ENCODE data around the gene SYCE1.
"Not testable (repeated sequence)": the region's sequence is repeated elsewhere in the genome, so short reads cannot be mapped to it uniquely, and the experiment has no call there.

SYCE1 gene

GRCh38 chr10:133555521-133555920 is 9.9 kb downstream of the SYCE1 start:
- no peak for DNase-seq

GRCh38 chr10:133554600-133554999 is 10.8 kb downstream of the SYCE1 start:
- no peak for DNase-seq

GRCh38 chr10:133544506-133544905 is 20.9 kb downstream of the SYCE1 start:
- DNase-seq: no peak

GRCh38 chr10:133541441-133541975 is 23.9 kb downstream of the SYCE1 start:
- DNase-seq: not testable (repeated sequence)

GRCh38 chr10:133537546-133538545 is 27.5 kb downstream of the SYCE1 start:
- DNase-seq: no peak

- DNase-seq: no peak
These were observed 29.2 kb downstream of the SYCE1 start for GRCh38 chr10:133536198-133536597.

- DNase-seq: no peak
These were observed 31.0 kb downstream of the SYCE1 start for GRCh38 chr10:133534417-133534816.

GRCh38 chr10:133532871-133533270 is 32.5 kb downstream of the SYCE1 start:
- no peak for DNase-seq

GRCh38 chr10:133530506-133530905 is 34.9 kb downstream of the SYCE1 start:
- no peak for DNase-seq

- DNase-seq: no peak
These were observed 35.8 kb downstream of the SYCE1 start for GRCh38 chr10:133529576-133529946.

- no peak for DNase-seq
These were observed 36.4 kb downstream of the SYCE1 start for GRCh38 chr10:133528845-133529575.

- no peak for DNase-seq
These were observed 37.0 kb downstream of the SYCE1 start for GRCh38 chr10:133528296-133528844.

GRCh38 chr10:133527771-133528271 is 37.6 kb downstream of the SYCE1 start:
- DNase-seq: no peak

GRCh38 chr10:133526957-133527588 is 38.3 kb downstream of the SYCE1 start, which contains the start of gene CYP2E1:
Gene CYP2E1, plus strand, starts transcription at chr10:133527363. Its CDS starts 33 bp downstream, at chr10:133527396.
- no peak for DNase-seq

GRCh38 chr10:133525444-133525843 is 39.9 kb downstream of the SYCE1 start:
- DNase-seq: no peak

- DNase-seq: no peak
These were observed 41.7 kb downstream of the SYCE1 start for GRCh38 chr10:133523631-133524203.

GRCh38 chr10:133520193-133520738 is 45.1 kb downstream of the SYCE1 start:
- peak; percentile 68 for DNase-seq

GRCh38 chr10:133518517-133518916 is 46.9 kb downstream of the SYCE1 start:
- DNase-seq: not testable (repeated sequence)

GRCh38 chr10:133516057-133516456 is 49.3 kb downstream of the SYCE1 start:
- no peak for DNase-seq

- DNase-seq: no peak
These were observed 49.9 kb downstream of the SYCE1 start for GRCh38 chr10:133515471-133515870.

- DNase-seq: no peak
These were observed 53.4 kb downstream of the SYCE1 start for GRCh38 chr10:133511907-133512528.
